CD4-positive, alpha-beta T cell treated with Interleukin-15 for 4 hours (primary cell): ENCODE results near the gene TCFL5.

Experiments
- DNase-seq: peaks from one replicate; pipeline ENCODE4 v3.0.0-alpha.2; 2020; ENCODE audit warnings: low spot score

Gene TCFL5

GRCh38 chr20:62821726-62822210 lies 39.9 kb downstream of the TCFL5 start:
- DNase-seq: no peak

GRCh38 chr20:62820962-62821725 lies 40.5 kb downstream of the TCFL5 start:
- DNase-seq: no peak

DNA sequence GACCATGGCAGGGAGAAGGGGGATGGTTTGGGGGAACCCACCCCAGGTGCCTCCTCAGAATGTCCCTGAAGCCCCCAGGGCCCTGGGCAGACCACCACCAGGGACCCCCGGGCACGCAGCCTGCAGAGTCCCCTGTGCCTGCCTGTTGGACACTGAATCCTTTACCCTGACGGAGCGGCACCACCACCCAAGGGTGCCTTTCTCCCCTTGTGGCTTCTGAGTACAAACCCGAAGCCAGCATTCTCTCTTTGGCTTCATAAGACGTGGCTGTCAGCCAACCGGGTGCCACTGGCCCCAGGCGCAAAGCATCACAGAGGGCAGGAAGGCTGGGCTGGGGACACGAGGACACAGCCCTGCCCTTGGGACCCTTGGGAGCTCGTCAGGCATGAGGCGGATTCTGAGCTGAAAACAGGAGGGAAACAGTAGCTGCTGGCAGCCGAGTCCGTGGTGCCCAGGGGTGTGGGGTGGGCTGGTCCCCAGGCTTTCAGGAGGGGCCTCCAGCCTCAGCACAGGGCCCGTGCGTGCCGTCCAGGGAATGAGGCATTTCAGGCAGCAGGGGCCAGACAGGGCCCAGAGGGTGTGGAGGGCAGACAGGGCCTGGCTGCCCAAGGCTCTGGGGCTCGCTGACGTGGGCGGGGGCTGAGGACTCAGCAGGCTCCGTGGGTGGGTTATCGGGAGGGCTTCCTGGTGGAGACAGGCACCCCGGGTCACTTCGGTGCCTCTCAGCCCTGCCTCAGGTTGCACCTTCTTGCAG lies 41.2 kb downstream of the TCFL5 start:
- DNase-seq: no peak

GRCh38 chr20:62819494-62820174 lies 42.0 kb downstream of the TCFL5 start:
- DNase-seq: no peak

- no peak for DNase-seq
Measured at GRCh38 chr20:62818592-62819493, 42.8 kb downstream of the TCFL5 start.

DNA sequence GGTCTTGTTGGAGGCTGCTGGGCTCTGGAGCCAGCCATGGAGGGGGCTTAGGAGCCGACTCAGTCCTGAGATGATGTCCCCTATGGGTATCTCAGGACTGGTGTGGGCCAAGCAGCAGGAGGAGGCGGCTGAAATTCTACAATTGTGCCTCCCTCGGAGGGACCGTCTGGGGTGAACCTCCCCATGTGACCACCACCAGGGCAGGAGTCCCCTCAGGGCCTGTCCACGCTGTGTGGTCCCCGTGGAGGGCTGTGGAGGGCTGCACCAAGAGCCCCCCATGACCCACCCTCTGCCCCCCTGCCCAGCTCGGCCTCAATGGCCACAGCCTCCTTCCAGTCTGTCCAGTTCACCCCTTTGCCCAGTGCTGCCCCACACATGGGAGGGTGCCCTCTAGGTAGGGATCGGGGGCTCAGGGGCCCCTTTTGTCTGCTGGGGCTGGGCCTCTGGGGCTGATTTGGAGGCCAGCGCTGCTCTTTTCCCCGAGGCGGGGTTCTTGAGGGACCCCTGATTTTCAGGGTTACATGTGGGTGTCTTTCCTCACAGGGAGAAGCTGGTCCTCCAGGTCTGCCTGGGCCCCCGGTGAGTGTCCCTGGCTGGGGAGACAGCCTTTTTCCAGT lies 43.5 kb downstream of the TCFL5 start:
- no peak for DNase-seq

DNA sequence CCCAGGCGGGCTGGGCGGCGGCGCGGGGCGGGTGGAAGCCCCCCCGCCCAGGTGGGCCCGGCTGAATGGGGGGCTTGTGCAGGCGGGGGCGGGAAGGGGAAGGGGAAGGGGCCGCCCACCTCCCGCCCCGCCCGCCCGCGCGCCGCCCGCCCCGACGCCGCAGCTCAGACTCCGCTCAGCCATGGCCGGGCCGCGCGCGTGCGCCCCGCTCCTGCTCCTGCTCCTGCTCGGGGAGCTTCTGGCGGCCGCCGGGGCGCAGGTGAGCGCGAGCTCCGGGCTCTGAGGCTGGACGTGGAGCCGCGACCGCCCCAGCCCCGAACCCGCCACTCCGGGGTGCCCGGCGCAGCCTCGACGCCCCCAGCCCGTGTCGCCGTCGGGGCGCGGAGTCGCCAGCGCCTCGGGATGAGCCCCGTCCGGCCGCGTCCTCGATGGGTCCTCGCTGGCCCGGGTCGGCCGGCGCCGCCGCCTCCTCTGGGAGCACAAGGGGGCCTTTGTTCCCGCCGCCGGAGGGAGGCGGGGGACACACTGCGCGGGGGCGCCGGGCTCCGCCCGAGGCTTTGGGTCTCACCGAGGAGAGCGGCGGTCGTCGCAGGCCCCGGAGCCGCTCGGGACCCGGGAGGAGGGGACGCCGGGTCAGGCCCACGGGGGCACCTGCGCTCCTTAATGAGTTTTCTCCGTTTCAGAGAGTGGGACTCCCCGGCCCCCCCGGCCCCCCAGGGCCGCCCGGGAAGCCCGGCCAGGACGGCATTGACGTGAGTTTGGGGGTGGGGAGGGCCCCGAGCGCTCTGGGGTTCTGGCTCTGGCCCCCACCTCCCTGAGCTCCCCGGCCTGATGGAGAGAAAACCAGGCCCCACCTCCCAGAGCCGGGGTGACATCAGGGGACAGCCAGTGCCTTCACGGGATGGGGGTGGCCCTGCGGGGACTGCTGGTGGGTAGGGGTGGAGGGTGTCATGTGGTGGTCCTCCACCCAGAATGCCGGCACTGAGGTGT lies 44.4 kb downstream of the TCFL5 start, which contains the start of gene COL9A3:
TSS of gene COL9A3 (plus strand) at position 167 of the 990 bp plus-strand sequence. CDS start at position 182, 15 bp downstream.
- DNase-seq: no peak

GRCh38 chr20:62816031-62816883 lies 45.4 kb downstream of the TCFL5 start:
- DNase-seq: no peak

DNA sequence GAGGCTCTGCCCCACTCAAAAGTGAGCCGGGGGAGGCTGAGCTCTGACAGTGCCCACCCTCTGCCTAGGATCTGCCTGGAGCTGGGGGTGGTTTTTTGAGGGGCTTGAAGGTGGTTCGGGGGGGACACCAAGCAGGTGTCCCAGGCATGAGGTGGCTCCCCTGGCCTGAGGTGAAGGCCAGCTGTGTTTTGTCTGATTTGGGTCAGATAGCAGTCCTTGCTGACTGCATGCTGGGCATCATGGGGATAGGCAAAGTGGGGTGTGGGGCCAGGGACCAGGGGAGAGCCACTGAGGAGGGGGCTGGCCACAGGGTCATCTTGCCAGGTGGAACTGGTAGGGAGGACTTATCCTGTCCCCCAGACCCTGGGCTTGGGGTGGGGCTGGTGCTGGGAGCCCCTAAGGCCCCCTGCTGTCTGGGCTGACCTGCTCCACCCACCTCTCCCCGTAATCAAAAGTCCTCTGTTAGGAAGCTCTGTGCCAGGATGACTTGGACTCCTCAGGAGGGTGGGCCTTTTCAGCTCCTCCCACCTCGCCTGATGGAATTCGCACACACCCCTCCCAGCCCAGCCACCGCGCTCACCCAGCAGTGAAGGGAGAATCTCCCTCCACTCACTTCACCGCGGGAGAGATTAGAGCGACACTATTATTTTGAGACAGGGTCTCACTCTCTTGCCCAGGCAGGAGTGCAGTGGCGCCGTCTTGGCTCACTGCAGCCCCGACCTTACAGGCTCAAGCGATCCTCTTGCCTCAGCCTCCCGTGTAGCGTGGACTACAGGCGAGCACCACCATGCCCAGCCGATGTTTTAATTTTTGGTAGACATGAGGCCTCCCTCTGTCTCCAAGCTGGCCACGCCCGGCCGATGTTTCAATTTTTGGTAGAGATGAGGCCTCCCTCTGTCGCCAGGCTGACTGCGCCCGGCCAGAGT lies 46.3 kb downstream of the TCFL5 start:
- no peak for DNase-seq

GRCh38 chr20:62814709-62815065 lies 46.9 kb downstream of the TCFL5 start:
- DNase-seq: no peak

- no peak for DNase-seq
Measured at GRCh38 chr20:62814060-62814708, 47.4 kb downstream of the TCFL5 start.

- DNase-seq: no peak
Measured at GRCh38 chr20:62813588-62813987, 48.0 kb downstream of the TCFL5 start.

- DNase-seq: no peak
Measured at GRCh38 chr20:62812907-62813200, 48.8 kb downstream of the TCFL5 start.

GRCh38 chr20:62812181-62812906 lies 49.3 kb downstream of the TCFL5 start:
- DNase-seq: no peak

DNA sequence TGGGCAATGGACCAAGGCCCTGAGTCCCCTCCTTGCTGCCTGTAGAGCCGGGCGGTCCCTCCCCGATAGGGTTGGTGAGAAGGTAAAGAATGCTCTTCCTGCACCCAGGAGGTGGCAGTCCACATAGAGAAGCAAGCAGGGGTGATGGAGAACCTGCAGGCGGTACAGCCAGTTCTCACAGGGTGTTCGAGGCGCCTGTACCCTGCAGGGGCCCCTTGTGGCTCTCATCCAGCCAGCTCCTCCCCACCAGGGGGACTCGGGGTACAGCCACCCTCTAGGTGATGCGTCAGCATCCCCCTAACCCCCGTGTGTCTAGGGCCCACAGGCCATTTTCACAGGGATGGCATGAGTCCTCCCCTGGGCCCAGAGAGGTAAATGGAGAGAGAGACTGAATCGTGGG lies 49.9 kb downstream of the TCFL5 start:
- DNase-seq: no peak

DNA sequence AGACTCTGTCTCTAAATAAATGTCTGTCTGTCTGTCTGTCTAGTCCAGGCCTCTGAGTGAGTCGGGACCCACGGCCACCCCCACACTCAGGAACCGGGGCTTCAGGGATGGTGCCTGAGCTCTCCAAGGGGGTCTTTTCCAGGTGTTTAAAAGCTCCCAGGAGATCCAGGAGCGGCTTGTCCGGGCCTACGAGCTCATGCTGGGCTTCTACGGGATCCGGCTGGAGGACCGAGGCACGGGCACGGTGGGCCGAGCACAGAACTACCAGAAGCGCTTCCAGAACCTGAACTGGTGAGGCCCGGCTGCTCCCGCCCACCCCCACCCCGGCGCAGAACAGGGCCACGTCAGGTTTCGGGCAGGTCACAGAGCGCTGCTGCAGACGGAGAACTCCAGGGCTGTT lies 50.3 kb downstream of the TCFL5 start:
- no peak for DNase-seq
